ENCODE results near the gene MTRR.

MTRR gene

GRCh38 chr5:7868773-7869473 is at the start of gene MTRR, which contains the start of gene FASTKD3:
Gene MTRR, plus strand, starts transcription at chr5:7869148. Its CDS starts 1,647 bp downstream, at chr5:7870795.
Gene FASTKD3, minus strand, starts transcription at chr5:7869031. Its CDS starts 948 bp downstream, at chr5:7868083.
- peak; percentile 66 for DNase-seq

GRCh38 chr5:7822449-7822848 is 46.5 kb upstream of the MTRR start:
- DNase-seq = no peak

DNA sequence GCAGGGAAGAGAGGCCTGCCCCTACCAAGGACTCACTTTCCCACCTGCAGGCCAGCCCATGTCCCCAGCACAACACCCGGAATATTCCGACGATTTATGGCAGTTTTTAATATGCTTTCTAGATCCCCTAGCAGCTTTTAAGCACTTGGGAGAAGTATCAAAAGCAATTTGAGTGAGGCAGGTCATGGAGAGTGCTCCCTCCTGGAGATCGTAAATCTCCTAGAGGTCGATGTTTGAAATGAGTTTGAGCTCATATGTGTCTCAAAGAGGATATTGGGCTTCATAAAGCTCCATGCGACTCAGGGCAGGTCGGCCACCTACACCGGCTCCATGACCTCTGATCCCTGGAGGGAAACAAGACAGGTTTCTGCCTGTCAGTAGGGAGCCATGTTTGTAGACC is 45.4 kb upstream of the MTRR start:
- no peak for DNase-seq

DNA sequence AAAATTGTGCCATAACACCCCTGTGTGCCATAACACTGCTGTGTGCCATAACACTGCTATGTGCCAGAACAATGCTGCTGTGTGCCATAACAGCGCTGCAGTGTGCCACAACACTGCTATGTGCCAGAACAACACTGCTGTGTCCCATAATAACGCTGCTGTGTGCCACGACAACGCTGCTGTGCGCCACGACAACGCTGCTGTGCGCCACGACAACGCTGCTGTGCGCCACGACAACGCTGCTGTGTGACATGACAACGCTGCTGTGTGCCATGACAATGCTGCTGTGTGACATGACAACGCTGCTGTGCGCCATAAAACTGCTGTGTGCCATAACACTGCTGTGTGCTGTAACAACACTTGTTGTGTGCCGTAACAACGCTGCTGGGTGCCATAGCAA is 44.0 kb upstream of the MTRR start:
- no peak for DNase-seq

- DNase-seq = no peak
These were observed 43.3 kb upstream of the MTRR start for GRCh38 chr5:7825630-7826029.

DNA sequence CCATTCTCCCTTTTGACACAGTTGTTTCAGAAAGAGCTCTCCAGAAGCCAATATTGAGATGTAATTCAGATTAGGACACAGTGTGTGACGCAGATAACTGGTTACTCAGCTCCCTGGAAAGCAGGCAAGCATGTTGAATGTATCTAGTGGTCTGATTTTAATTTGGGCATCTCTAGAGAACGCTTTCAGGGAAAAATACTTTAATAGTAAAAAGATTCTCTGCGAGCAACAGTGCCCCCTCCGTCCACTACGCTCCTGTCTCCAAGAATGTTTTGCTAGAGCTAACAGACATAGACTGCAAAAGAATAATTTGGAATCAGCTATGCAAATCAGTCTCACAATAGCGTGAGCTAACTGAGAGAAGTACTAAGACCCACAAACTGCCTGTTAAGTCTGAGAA is 41.3 kb upstream of the MTRR start:
- no peak for DNase-seq

DNA sequence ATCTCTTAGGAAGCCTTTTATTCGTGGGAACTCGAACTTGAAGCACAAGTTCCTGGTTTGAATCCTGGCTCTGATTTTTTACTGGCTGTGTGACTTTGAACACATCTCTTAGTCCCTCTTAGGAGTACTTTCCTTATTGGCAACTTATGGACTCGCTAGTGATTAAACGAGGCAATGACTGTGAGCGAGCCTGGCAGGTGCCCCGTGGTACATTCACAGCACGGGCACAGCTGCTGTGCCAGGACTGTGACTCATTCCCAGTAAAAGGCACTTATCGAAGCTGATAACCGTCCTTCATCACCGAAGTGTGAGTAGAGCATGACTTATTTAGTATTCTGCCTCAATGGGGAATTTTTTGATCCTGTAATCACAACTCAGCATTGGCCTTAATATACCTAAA is 40.7 kb upstream of the MTRR start:
- no peak for DNase-seq

- no peak for DNase-seq
These were observed 34.0 kb upstream of the MTRR start for GRCh38 chr5:7834982-7835381.

GRCh38 chr5:7837403-7837802 is 31.5 kb upstream of the MTRR start:
- DNase-seq = no peak

GRCh38 chr5:7842531-7842930 is 26.4 kb upstream of the MTRR start:
- no peak for DNase-seq

DNA sequence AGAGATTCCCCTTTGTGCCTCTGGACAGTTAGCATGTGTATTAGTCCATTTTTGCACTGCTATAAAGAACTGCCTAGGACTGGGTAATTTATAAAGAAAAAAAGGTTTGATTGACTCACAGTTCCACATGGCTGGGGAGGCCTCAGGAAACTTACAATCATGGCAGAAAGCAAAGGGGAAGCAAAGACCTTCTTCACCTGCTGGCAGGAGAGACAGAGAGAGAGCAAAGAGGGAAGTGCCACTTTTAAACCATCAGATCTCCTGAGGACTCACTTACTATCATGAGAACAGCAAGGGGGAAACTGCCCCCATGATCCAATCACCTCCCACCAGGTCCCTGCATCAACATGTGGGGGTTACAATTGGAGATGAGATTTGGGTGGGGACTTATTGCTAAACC is 24.0 kb upstream of the MTRR start:
- DNase-seq = no peak

- no peak for DNase-seq
These were observed 23.4 kb upstream of the MTRR start for GRCh38 chr5:7845557-7845956.

- no peak for DNase-seq
These were observed 22.6 kb upstream of the MTRR start for GRCh38 chr5:7846327-7846726.

- no peak for DNase-seq
These were observed 20.7 kb upstream of the MTRR start for GRCh38 chr5:7848296-7848695.

DNA sequence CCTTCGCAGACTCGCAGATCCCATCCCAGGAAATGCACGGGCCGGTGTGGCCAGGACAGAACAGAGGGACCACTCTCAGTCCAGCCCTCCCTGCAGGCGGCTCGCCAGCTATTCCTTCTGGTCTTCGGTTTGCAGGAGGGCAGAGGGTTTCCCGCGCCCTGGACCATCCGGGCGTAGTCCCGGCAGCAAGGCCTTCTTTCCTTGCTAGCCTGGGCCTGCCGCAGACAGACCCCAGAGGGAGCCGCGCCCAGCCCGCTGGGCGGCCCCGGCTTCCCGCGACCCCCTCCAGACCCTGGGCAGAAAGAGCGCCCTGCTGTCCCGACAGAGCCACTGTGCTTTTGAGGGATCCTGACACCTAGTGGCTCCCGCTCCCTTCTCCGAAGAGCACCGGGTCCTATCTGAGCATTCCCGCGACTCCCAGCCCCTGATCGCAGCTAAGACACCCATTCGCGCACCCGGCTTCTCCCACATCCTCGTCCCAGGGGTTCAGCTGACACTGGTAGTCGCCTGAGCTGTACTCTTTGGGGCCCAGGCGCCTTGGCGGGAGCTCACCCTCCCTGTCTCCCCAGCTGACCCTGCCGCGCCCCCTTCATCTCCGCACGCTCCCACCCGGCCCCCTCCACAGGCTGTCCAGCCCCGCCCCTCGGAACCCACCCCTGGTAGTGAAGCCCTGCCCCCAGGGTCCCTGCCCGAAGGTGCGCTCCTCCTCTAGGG is 19.1 kb upstream of the MTRR start:
- DNase-seq = no peak

GRCh38 chr5:7850395-7851239 is 18.3 kb upstream of the MTRR start, which contains the start of gene CFAP90:
Gene CFAP90, minus strand, starts transcription at chr5:7851133. Its CDS starts 112 bp downstream, at chr5:7851021.
- DNase-seq = no peak

GRCh38 chr5:7851240-7851592 is 17.7 kb upstream of the MTRR start:
- no peak for DNase-seq

DNA sequence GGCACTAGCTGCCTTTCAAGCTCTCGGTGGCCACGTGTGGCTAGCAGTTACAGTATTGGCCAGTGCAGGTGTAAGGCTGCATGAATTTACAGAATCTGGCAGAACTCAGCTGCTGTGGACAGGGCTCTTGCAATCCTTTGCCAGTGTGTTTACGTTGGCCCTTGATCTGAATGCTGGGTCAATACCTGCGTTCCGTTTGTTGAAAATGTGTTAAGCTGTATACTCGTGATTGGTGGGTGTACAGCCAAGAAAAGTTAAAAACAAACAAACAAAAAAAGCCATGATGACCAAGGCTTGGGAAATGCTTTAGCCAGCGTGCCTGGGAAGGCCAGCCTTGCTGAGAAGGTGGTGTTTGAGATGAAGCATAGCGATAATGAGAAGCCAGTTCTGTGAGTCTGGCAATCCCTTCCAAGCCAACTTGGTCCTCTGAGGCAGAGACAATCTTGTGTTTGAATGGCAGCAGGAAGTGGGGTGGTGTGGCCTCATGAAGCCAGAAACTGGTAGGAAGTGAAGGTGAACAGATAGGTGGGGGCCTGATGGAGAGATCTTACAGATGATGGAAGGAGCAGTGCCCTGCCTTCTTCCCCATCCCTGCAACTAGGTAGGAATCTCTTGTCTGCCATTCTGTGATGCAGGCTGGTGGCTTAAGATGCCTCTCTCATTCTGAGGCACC is 17.2 kb upstream of the MTRR start:
- DNase-seq = no peak

DNA sequence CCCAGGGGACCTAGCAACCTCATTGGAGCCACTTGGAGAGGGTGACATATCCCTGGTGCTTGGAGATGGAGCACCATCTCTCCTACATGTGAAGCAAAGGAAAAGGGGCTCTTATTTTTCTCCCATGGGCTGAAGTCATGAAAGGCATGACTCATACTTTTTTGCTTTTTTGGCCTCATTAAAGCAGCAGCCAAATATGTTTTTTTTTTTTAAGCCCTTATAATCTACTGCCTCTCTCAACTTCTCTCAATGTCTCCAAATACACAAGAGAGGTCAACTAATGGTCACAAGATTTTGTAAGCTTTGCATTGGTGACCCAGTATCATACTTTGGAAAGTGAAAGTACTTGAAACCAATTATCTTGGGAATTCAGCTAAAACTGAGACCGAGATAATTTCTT is 16.4 kb upstream of the MTRR start:
- DNase-seq = no peak

DNA sequence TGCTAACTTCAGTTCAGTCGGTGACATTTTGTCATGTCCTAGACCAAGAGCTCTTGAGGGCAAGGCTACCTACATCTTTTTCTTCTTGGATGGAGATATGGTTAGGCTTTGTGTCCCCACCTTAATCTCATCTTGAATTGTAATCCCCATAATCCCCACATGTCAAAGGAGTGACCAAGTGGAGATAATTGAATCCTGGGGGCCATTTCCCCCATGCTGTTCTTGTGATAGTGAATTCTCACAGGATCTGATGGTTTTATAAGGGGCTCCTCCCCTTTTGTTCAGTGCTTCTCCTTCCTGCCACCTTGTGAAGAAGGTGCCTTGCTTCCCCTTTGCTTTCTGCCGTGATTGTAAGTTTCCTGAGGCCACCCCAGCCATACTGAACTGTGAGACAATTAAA is 16.0 kb upstream of the MTRR start:
- DNase-seq = no peak

GRCh38 chr5:7855611-7856010 is 13.3 kb upstream of the MTRR start:
- no peak for DNase-seq

- DNase-seq = peak; percentile 27
These were observed 12.1 kb upstream of the MTRR start for GRCh38 chr5:7856855-7857254.

DNA sequence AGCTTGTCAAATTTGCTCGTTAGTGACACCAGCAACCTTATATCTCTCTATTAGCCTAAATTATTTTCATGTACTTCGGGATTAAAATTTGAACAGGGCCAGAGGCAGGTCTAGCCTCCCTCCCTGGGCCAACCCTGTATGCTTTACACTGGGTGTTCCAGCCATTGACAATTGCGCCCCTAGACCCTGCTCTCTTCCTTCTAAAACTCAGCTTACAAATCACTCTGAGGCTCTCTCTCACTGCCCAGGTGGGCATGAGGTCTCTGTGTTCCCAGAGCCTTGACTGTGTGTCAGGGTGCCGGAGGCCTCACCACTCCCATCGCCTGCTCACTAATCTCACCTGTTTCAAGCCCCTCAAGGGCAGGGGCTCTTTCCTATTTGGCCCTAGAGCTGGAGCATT is 11.6 kb upstream of the MTRR start:
- DNase-seq = no peak
